NCI-H1930 (cell line): ENCODE measurements around the gene ZNF823.
"Not testable (repeated sequence)": the region's sequence is repeated elsewhere in the genome, so short reads cannot be mapped to it uniquely, and the experiment has no call there.

Experiments used
- DNase-seq, 2 experiments: peaks; one replicate each; lab custom pipeline; 2025; lab: John Stamatoyannopoulos, UW

ZNF823 gene

GRCh38 chr19:11738746-11739620 is at the start of gene ZNF823:
Gene ZNF823 (minus strand): TSS chr19:11738946. CDS start chr19:11738819, 127 bp downstream.
- peak; percentile 92 to 93 for DNase-seq

- no peak for DNase-seq
Measured at GRCh38 chr19:11787536-11787935, 48.8 kb upstream of the ZNF823 start.

GRCh38 chr19:11784356-11784755 is 45.6 kb upstream of the ZNF823 start:
- DNase-seq = no peak

GRCh38 chr19:11783767-11784166 is 45.0 kb upstream of the ZNF823 start:
- no peak for DNase-seq

- DNase-seq = no peak
Measured at GRCh38 chr19:11781295-11782057, 42.7 kb upstream of the ZNF823 start.

GRCh38 chr19:11780431-11781020 is 41.8 kb upstream of the ZNF823 start:
- no peak for DNase-seq

GRCh38 chr19:11776669-11777068 is 37.9 kb upstream of the ZNF823 start:
- DNase-seq = not testable (repeated sequence)

- not testable (repeated sequence) for DNase-seq
Measured at GRCh38 chr19:11771520-11771919, 32.8 kb upstream of the ZNF823 start.

GRCh38 chr19:11769995-11770394 is 31.2 kb upstream of the ZNF823 start:
- no peak for DNase-seq

GRCh38 chr19:11767633-11768133 is 28.9 kb upstream of the ZNF823 start:
- DNase-seq = no peak

GRCh38 chr19:11766597-11767591 is 28.1 kb upstream of the ZNF823 start, which contains the start of gene ZNF441:
Gene ZNF441 (plus strand): TSS chr19:11767000. CDS start chr19:11767194, 194 bp downstream.
- DNase-seq = peak; percentile 73 to 77

GRCh38 chr19:11763611-11764010 is 24.9 kb upstream of the ZNF823 start:
- DNase-seq = no peak

- DNase-seq = no peak
Measured at GRCh38 chr19:11763117-11763516, 24.4 kb upstream of the ZNF823 start.

GRCh38 chr19:11759805-11760204 is 21.1 kb upstream of the ZNF823 start:
- no peak for DNase-seq

GRCh38 chr19:11756965-11757364 is 18.2 kb upstream of the ZNF823 start:
- no peak for DNase-seq

GRCh38 chr19:11754663-11755062 is 15.9 kb upstream of the ZNF823 start:
- no peak for DNase-seq

- no peak for DNase-seq
Measured at GRCh38 chr19:11752244-11752736, 13.5 kb upstream of the ZNF823 start.

- DNase-seq = no peak
Measured at GRCh38 chr19:11749751-11750150, 11.0 kb upstream of the ZNF823 start.

GRCh38 chr19:11747277-11747676 is 8.5 kb upstream of the ZNF823 start:
- DNase-seq = no peak

GRCh38 chr19:11745869-11746268 is 7.1 kb upstream of the ZNF823 start:
- DNase-seq = no peak
